Mammary epithelial cell (primary cell): ENCODE measurements around the gene FAM171A2.

Source experiments
- CTCF ChIP-seq, 2 donors: IDR thresholded peaks in 1 of 2; conservative IDR thresholded peaks in 1 of 2; 2 replicates each; pipeline ENCODE4 v1.5.1; 2011 to 2012; ENCODE audit warnings: inconsistent platforms in 2 of 2, low read length in 2 of 2, mild to moderate bottlenecking in 2 of 2, control low read depth in 1 of 2, low read depth in 1 of 2; ENCODE audit not compliant: insufficient read depth in 1 of 2; ENCODE audit errors: extremely low read depth in 1 of 2
- EZH2 ChIP-seq: IDR thresholded peaks from 2 replicates; pipeline ENCODE4 v1.6.1; 2012; ENCODE audit warnings: low read length, inconsistent platforms, borderline replicate concordance

- TF ChIP-seq CTCF (conservative IDR thresholded peaks at IDR 0.05 in 1 of 2, IDR thresholded peaks at IDR 0.05 in 1 of 2; ENCODE audit: extremely low read depth in 1 of 2, insufficient read depth in 1 of 2, low read depth in 1 of 2, low read length in 2 of 2) (no peak), EZH2 (no peak)
Measured at GRCh38 chr17:44324092-44324570, 39.5 kb downstream of the FAM171A2 start.
